C1 segment of cervical spinal cord (tissue), 14 donors: ENCODE results near the gene DDOST.

ENCODE experiments used
- DNase-seq, 14 donors: peaks; one replicate each; lab custom pipeline; 2025; lab: John Stamatoyannopoulos, UW

Gene DDOST

DNA sequence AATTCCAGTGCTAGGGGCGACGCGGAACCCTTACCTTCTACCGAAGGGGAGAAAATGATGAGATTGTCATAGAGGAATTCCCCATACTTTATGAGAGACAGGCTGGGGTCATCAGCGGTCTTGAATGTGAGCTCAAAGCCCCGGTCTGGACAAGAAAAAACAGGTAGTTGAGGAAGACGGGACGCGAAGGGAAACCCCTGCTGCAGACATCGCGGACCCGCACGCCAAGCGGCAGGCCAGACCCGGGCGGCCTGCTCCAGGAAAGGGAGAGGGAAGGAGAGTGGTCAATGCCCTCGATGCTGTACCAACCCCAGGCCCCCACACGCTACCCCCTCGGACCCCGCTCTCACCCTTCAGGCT is 342 bp downstream of the DDOST start:
- no peak for DNase-seq

DNA sequence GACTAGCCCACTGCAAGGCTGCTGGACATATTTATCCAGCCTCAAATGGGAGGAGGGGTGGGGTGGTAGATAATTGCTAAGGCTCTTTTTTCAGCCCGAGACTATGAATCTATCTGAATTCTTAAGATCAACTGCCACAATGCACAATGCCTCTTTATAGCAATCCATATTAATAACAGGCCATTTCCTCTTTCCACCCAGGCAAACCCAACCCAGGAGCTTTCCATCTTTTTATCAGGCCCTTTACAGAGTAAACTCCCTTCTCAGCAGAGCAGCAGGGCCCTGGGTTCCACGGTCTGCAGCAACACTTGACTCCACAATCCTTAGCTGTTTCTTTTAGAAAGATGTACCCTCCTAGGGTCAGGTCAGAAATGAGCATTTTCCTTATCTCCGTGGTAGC is 806 bp downstream of the DDOST start:
- no peak for DNase-seq

DNA sequence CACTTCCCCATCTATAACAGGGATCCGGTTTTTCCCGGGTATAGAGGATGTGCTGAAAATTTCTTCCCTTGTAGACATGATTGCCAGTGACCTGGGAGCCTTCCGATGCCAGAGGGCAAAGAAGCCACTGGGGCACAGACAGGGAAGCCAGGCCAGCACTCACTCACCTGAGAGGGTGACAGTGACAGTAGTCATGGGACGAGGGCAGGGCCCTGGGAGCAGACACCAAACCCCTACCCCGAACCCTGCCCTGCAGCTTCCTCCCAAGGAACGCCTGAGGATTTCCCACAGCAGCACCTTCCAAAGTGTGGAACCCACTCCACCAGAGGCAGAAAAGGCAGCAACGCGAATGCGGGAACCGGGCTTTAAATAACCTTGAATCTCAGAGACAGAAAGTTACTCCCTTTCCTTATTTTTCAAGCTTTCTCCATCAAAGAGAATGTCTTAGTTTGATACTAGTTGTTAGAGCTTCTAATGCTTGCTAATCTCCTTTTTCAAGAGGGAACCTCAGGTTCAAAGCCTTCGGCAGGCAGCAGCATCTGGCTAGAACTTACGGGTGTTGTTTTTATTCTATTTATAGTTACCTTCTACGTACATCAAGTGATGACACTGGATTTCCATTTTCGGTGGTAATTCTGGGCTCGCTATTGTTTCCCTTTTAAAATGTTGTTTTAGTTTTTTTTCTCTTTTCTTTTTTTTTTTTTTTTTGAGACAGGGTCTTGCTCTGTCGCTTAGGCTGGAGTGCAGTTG is 2.8 kb downstream of the DDOST start:
- no peak for DNase-seq

DNA sequence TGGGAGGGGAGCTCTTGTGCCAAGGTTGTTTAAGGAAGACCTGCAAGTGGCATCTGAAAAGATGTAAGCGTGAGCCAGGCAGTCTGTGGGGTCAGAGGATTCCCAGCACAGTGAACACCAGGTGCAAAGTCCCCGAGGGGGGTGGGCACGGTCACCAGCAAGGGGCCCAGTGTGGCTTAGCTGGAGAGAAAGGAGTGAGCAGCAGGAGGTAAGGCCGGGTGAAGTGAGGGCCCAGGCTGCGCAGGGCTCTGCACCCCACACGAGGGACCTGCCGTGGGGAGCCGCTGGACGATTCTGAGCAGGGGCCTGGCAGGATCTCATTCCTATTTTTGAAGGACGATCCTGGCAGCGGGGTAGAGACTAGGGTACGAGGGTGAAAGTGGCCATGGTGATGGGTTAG is 4.1 kb downstream of the DDOST start:
- DNase-seq, result no peak

DNA sequence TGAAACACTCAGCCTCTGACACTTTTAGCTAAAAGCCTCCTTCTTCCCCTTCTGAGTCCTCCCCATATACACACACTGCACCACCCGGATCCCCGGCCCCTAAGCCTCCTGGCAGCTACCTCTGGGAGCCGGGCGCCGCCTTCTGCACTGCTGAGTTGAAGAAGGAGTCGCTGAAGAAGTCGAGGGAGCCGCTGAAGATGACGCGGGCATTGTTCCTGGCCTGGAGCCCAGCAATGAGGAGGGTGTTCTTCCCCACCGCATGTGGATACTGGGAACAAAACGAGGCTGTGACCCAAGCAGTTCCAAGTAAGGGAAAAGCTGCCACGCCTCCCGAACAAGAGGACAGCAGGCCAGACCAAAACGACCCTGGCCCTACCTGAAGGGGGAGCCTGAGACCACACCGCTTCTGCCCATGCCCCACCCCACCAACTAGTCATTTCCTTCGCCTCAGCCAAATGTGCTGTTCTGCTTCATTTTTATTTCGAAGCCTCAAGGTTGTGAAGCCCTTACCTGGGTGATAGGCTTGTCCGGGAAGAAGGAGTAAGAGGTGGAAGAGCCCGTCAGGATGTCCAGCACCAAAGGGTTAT is 7.0 kb downstream of the DDOST start:
- DNase-seq, result peak in 6 of 14 donors; percentile 7 to 65 (median 20)

DNA sequence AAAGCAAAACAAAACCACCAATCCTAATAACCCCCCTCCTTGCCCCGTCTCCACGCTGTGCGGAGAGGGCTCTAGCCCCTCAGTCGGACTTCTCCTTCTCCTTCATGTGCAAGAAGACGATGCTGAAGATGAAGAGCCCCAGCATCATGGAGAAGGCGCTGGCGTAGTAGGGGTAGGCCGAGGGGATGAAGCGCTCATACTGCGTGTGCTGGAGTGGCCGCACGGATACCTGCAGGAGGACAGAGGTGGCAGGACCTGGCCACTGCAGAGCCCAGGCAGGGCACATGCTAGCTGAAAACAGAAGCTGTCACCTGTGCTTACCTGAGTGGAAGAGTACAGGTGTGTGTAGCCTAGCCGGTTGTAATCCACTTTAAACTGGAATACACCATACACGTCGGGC is 8.9 kb downstream of the DDOST start:
- DNase-seq, result no peak

DNA sequence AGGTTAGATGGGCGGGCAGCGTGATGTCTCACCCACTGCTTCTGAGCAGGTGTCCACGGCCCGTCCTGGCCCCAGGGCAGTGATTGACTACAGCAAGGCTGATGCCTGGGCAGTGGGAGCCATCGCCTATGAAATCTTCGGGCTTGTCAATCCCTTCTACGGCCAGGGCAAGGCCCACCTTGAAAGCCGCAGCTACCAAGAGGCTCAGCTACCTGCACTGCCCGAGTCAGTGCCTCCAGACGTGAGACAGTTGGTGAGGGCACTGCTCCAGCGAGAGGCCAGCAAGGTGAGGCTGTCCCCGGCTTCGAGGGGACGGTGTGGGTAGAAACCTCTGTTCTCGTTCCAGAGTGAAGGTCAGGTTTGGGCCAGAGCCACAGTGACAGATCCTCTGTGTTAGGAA is 12.2 kb downstream of the DDOST start:
- DNase-seq, result no peak

DNA sequence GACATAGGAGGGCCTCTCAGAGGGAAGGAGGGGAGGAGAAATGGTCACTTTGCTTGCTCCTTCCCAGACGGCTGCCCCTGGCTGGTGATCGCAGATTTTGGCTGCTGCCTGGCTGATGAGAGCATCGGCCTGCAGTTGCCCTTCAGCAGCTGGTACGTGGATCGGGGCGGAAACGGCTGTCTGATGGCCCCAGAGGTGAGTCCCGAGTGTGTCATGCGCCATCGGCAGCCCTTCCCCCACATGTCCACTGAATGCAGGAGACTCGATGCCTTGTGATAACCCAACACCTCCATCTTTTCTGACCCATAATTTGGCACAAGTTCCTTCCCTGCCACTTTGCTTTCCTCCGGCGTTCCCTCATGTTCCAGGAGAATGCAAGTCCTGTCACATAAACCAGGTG is 12.7 kb downstream of the DDOST start:
- no peak for DNase-seq

DNA sequence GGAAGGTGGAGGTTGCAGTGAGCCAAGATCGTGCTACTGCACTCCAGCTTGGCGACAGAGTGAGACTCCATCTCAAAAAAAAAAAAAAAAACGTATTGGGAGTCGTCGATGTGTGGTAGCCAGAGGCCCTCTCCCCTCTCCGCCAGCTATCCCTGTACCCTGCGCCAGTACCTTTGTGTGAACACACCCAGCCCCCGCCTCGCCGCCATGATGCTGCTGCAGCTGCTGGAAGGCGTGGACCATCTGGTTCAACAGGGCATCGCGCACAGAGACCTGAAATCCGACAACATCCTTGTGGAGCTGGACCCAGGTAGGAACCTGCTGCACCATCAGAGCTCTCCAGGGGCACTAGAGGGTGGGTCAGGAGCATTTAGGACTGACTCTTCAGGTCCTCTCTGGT is 15.8 kb downstream of the DDOST start:
- DNase-seq, result no peak

DNA sequence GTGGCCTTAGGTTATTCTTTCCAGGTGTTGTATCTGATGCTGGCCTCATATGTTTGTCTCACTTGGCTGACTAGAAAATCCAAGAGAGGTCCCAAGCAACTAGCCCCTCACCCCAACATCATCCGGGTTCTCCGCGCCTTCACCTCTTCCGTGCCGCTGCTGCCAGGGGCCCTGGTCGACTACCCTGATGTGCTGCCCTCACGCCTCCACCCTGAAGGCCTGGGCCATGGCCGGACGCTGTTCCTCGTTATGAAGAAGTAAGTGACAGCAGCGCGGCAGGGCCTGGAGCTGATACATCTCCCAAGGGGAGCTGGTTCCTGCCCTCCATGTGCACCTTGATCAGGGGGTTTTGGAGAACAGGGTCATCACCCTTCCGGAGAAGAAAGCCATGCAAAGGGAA is 16.8 kb downstream of the DDOST start:
- no peak for DNase-seq

DNA sequence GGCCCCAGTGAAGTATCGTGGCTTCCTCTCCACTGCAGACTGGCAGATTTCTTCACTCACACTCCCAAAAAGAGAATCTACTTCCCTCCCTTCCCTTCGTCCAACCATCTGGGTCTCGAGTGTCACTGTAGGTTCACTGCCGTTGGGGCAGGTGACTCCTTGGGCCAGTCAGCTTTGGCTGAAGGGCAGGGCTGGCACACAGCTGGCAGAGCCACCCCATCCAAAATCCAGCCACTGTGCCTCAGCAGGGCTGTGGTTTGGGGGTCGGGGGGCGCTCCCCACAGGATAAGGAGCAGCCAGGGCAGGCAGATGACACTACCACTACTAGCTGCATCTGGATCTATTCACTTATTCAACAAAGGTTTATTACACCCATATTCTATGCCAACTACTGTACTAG is 18.1 kb downstream of the DDOST start:
- DNase-seq, result no peak

DNA sequence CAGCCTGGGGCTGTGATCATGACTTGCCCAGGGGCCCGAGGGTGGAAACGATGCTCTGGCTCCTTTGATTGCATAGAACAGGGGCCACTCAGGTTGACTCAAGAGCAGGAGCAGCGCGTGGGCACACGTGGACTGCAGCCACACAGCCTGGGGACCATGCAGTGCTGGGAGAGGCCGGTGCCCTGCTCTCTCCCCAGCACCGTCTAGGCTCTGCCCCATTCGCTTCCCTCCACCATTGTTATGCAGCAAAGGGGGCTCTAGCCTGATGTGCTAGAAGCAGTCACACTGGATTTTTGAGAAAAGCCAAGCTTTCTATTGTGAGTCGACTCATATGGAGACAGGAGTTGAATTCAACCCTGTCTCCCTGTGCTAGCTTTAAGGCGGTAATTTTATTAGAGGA is 19.2 kb downstream of the DDOST start:
- no peak for DNase-seq

DNA sequence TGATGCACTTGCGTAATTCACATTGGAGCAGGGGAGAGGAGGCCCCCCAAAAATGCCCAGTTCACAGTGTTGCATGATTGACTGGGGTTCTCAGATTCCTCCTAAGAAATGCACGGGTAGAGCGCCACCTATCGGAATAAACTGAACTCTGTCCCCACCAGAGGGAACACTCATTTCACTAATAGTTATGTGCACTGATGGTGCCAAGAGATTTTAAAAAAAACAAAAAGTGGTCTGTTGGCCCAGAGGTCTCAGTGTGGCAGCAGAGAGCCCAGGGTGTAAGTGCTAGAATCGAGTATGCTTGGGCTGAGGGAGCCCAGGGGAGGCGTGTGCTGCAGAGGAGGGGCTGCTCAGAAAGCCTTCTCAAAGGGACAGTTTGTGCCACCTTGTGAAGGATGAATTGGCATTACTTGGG is 21.0 kb downstream of the DDOST start:
- DNase-seq, result peak in 5 of 14 donors; percentile 3 to 12 (median 7)

DNA sequence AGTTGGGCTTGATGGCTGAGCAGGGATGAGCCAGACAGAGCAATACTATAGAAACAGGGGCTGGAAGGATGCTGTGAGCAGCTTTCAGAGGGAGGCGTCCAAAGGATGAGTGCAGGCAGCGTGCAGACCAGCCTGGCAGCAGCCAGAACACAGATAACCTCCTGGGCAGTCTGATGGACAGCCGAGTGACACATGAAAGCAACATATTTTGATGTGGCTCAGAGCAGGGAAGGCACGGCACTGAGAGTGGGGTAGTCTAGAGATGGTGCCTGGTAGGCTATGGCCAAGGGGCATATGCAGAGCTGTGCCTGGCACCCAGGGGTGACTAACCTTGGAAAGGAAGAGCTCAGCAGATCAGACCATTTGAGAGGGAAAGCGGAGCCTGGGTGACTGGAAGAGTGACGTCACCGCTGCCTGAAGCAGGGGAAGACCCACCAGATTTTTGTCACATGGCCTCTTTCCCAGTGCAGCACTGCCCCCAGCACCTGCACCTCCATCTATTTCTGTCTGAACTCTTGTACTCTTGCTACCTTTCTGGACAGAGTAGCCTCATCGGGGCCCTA is 24.3 kb downstream of the DDOST start:
- DNase-seq, result no peak

DNA sequence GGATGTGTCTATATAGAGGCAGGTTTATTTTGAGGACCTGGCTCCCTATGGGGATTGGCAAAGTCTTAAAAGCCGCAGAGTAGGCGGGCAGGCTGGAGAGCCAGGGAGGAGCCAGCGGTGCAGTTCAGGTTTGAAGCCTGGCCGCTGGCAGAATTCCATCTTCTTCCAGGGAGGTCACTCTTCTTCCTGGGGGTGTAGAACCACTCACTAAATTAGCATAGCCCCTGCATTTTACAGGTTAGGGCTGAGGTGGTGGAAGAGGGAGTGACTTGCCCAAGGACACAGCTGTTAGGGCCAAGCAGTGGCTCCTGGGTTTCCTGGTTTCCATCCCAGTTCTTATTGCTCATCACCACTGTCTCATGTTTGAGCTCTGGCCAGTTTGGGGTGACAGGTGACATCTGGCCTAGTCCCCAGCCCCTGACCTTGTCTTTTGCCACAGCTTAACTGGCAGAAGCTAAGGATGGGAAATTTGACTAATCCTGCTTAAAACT is 26.5 kb downstream of the DDOST start:
- DNase-seq, result peak in 3 of 14 donors; percentile 6 to 31 (median 11)

DNA sequence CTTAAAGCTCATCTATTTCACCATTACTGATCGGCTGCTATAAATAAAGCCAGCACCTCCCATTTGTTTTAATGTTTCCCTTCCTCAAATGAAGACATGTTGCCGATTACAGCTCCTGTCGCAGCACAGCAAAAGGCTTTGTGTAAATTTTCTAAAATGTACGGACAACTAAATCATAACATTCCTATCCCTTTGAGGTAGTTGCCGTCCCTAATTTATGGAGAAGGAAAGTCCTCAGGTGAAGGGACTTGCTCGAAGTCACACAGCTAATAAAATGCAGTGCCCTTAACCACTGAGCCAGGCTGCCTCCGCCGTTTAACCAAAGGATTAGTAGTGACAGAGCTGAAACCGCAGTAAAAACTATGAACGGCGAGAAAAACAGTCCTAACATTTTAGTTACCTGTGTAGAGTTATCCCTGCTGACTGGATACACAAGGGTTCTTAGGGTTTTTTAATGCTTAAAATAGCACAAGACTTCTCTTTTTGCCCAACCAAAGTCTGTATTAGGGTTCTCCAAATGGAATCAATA is 27.0 kb downstream of the DDOST start:
- no peak for DNase-seq

DNA sequence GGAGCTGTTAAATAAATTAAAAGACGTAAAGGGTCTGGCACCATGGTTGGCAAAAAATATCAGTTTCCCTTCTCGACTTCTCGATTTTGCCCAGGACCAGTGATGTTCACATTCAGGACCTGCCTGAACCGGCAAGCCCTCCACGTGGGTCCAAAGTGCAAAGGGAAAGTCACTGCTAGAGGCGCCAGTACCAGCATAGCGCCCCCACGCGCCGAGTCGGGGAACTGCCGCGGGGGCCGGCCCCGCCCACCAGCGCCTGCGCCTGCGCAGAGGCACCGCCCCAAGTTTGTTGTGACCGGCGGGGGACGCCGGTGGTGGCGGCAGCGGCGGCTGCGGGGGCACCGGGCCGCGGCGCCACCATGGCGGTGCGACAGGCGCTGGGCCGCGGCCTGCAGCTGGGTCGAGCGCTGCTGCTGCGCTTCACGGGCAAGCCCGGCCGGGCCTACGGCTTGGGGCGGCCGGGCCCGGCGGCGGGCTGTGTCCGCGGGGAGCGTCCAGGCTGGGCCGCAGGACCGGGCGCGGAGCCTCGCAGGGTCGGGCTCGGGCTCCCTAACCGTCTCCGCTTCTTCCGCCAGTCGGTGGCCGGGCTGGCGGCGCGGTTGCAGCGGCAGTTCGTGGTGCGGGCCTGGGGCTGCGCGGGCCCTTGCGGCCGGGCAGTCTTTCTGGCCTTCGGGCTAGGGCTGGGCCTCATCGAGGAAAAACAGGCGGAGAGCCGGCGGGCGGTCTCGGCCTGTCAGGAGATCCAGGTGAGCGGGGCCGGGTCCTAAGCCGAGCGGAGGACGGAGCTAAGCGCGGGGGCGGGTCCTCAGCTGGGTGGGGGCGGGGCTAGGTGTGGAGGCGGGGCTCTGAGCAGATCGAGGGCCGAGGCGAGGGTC is 27.7 kb downstream of the DDOST start, which contains the start of gene PINK1:
TSS of gene PINK1 (plus strand) at position 269 of the 875 bp plus-strand sequence. CDS start at position 360, 91 bp downstream.
- DNase-seq, result peak in 13 of 14 donors; percentile 15 to 86 (median 68)

DNA sequence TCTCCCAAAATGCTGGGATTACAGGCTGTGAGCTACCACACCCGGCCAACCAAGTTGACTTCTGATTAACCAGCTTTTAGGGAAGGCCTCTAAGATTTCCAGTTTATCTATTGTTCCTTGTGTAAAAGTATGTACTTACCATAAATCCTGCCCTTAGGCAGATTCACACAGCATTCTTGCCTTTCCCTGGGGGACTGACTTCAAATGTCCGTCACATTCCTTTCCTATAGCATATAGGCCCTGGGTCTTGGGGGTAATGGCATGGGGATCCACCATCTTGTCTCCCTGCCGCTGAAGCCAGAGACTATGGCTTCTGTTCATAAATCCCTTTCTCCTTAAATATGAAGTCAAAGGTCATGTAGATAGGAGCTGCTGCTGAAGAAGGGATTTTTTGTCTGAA is 28.8 kb downstream of the DDOST start:
- DNase-seq, result no peak

DNA sequence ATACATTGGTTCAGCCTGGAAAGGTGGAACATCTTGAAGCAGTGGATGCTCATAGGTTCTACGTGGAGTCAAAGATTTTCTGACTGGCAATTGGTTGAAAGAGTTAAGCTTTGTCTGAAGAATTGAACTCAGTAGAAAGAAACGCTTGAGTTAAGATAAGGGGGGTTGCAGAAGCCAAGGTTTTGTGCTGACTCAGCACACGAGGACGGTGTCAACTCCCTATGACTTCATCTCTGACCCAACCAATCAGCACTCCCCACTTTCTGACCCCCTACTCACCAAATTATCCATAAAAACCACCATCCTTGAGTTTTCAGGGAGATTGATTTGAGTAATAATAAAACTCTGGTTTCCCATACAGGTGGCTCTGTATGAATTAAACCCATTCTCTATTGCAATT is 30.4 kb downstream of the DDOST start:
- no peak for DNase-seq

DNA sequence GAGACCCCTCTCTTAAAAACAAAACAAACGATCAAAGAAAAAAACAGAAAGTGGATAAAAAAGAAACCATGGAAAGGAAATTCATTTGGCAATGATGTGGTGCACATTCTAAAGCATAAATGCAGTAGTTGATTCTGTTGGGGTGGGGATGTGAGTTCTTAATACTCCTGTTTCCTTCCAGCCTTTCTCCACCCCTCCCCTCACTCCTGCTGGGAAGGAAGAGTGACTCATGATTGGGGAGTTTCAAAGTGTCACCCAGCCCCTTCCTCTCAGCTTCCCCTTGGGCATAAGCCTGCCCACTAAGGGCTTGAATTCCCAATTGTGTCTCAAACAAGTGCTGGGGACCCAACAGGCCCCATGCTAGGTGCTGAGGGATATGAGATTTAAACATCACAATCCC is 34.6 kb downstream of the DDOST start:
- DNase-seq, result no peak

DNA sequence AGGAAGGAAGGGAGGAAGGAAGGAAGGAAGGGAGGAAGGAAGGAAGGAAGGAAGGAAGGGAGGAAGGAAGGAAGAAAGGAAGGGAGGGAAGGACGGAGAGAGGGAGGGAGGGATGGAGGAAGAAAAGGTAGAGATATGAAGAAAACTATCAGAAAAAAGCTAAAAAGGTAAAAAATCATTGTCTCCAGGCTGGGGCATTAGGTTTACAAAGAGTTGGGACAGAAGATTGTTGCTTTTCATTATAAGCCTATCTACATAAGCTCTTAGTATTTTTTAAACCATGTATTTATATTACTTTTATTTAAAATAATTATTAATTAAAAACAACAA is 35.1 kb downstream of the DDOST start:
- no peak for DNase-seq
